LHCN-M2 (cell line): ENCODE measurements around the gene CACNA1B. TPM values are rescaled to one million over a fixed set of nuclear protein-coding genes. Genes with fewer than 3 reads are reported as not detected.

ENCODE experiments used
- DNase-seq: peaks from one replicate; pipeline ENCODE4 v3.0.0-alpha.2; 2012; ENCODE audit warnings: low read depth
- total RNA-seq: library from RNA; depleted of rRNA; stranded (reverse); fragments of >200 nt; gene quantifications from 2 replicates; pipeline ENCODE4 v1.2.3, GENCODE V29; 2014

Gene CACNA1B
- total RNA-seq, 1 experiment from 2014 or later = not detected

DNA sequence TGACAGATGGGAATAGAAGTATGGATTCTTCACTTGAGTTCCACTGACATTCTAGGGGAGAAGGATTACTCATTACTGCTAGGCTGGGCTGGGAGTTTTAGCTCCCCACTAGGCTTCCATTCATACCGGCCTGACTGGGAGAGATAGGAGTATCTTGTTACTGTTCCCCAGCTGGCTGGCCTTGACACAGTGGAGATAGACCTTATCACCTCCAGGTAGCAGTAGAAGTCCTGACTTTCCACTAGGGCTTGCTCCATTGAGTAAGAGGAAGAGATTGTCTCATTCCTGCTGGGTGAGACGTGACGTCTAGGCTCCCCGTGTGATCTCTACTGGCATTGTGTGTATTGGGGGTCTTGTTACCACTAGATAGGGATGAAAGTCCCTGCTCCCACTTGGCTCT, 156.4 kb downstream of the CACNA1B start:
- DNase-seq = no peak

DNA sequence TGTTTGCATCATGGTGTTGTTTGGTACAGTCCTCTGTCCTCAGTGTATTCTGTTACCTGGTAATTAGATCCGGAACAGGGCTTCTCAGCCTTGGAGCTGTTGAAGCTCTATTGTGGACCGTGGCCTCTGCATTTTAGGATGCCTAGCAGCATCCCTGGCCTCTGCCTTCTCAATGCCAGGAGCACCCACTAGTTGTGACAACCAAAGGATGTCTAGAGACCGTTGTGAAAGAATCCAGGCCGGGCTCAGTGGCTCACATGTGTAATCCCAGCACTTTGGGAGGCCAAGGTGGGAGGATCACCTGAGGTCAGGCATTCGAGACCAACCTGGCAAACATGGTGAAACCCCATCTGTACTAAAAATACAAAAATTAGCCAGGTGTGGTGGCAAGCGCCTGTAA, 159.6 kb downstream of the CACNA1B start:
- DNase-seq = no peak

DNA sequence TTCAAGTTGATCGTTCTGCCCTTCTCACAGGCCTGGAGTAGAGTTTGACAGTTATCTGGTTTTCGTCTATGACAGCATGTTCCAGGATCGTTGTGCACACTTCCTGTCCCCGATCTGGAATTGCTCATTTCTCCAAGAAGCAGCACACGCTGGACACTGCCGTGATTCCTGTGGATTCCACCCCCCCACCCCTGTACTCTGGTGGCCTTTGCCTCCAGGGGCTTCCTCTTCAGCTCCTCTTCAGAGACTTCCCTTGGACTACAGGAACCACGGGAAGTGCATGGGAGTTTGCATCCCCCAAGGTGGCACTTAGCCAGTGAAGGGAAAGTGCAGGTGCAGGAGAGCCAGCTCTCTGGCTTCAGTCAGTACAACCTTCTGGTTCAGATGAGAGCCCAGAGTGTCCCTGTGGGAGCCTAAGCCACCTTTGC, 160.7 kb downstream of the CACNA1B start:
- DNase-seq = no peak

DNA sequence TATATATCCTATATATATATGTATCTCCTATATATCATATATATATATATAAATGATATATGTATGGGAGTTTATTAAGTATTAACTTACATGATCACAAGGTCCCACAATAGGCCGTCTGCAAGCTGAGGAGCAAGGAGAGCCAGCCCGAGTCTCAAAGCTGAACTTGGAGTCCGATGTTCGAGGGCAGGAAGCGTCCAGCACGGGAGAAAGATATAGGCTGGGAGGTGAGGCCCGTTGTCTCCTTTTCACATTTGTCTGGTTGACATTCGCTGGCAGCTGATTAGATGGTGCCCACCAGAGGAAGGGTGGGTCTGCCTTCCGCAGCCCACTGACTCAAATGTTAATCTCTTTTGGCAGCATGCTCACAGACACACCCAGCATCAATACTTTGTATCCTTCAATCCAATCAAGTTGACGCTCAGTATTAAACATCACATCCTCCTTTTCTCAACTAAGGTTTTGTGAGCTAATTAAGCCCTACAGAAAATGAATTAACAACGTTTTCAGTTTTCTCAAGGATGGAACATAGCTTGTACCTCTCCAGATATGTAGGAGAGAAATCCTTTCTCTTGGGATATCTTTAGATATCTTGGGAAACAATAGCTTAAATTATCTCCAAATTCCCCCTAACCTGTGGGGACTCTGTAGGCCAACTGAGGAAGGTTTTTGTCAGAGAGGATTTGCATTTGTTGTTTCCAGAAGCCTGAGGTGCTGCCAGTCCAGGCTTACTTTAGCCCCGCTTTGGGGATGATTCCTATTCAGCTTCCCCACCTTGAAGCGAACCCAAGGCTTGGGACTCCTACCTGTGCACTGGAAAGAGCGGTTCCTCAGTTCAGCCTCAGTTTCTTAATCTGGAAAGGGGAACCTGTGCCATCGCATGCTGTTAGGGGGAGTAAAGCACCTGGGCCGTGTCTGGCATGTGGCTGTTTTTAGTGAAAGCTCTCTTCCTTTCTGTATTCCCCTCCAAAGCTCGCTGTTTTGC, 163.2 kb downstream of the CACNA1B start:
- DNase-seq = no peak

DNA sequence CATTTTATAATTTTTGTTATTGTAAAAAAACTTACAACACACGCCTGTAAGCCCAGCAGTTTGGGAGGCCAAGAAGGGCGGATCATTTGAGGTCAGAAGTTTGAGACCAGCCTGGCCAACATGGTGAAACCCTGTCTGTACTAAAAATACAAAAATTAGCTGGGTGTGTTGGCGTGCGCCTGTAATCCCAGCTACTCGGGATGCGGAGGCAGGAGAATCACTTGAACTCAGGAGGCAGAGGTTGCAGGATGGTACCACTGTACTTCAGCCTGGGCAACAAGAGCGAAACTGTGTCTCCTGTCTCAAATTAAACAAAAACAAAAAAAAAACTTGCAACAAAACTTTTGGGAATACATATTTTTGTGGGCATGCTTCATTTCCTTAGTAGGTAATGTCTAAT, 164.6 kb downstream of the CACNA1B start:
- no peak for DNase-seq

DNA sequence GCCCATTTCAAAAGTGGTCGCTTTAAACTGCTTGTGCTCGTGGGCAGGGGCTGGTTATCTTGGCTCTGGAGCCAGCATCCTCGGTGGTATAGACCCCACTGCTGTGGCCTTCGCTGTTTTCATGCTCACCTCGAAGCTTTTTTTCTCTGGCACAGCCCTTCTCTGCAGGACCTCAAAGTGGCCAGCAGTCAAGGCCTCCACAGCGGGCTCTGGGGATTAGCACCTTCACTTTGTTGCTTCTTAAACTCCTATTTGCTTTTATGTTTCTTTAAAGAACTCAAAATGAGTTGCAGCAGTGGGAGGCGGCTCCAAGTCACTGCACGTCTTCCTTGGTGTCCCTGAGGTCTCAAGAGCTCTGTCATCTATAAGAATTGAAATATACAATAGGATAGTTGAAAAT, 165.1 kb downstream of the CACNA1B start:
- DNase-seq = no peak

DNA sequence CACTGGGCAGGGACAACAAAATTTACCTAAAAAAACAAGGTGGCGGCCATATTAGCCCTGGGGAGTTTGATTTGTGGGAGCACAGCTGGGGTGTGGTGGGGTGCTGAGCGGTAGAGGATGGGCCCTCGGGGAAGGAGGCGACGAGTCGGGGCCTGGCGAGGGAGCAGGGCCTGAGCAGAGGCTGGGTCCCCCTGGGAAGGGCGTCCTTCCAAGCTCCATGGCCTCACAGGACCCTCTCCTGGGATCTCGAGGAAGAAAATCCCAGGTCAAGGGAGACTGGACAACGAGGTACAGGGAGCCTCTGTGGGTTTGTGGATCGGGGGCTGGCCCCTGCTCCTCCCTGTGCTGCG, 165.5 kb downstream of the CACNA1B start:
- no peak for DNase-seq

DNA sequence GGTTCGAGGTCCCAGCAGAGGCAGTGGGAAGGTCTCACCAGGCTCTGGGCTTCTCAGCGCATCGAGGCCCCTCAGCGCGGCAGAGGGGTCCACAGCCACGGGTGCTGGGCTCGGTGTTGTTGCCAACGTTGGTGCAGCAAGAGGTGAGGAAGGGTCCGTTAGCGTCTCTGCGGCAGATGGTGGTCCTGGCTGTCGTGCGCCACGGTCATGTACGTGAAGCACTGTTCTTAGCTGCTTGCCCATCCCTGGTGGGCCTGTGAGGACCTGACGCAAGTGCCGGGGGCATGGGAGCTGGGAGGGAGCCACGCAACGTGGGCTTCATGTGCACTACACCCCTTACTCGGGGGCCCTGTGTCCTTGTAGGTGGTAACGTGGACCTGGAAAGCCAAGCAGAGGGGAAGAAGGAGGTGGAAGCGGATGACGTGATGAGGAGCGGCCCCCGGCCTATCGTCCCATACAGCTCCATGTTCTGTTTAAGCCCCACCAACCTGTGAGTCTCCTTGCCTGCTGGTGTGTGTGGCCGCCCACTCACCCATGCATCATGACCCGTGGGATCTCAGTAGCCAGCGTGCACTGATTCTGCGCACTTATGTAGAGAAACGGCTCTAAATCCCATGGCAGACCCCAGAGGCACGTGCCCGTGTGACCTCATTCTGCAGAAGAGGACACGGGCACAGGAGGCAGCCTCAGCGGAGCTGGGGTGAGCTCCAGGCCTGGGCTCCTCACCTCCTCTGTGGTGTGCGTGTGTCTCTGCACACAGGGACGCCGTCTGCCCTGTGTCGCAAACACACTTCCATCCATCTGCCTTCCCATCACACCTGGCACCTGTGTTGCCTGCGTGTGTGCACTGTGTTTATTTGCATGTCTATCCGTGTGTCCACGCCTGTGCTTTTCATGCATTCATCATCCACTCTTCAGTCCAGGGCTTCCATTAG, 166.1 kb downstream of the CACNA1B start:
- no peak for DNase-seq

DNA sequence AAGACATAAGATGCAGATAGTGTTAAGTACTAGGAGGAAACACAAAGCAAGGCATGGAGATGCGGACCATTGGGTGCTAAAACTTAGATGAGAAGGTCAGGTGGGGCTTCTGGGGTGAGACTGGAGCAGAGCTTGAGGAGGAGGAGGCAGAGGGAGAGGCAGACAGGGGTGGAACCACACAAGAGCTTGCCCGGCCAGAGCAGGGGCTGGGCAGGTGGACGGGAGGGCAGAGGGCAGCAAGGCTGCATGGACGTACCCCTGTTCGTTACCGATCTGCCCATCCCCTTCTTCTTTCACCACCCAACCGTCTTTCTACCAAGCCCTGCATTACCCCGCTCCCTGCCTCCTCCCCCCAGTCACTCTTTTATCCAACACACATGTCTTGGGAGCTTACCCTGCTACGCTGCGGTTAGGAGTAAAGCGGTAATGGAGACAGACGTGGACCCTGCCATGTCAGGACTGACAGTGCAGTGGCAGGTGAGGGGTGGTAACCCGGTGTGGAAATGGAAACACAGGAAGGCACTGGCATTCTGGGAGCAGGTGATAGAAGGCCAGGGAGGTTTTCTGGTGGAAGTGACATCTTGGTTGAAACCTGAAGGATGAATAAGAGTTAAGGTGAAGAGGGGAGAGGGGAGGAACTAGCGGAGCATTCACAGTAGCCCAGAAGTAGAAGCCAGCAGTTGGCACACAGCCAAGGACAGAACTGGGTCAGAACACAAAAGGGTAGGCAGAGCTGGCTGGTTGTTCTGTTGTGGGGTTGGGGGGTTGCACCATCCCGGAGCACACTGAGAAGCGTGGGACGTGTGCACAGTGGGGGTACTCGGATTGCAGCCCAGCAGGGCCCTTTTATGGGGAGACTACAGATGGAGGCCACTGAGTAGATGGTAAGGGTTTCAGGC, 167.2 kb downstream of the CACNA1B start:
- DNase-seq = no peak

DNA sequence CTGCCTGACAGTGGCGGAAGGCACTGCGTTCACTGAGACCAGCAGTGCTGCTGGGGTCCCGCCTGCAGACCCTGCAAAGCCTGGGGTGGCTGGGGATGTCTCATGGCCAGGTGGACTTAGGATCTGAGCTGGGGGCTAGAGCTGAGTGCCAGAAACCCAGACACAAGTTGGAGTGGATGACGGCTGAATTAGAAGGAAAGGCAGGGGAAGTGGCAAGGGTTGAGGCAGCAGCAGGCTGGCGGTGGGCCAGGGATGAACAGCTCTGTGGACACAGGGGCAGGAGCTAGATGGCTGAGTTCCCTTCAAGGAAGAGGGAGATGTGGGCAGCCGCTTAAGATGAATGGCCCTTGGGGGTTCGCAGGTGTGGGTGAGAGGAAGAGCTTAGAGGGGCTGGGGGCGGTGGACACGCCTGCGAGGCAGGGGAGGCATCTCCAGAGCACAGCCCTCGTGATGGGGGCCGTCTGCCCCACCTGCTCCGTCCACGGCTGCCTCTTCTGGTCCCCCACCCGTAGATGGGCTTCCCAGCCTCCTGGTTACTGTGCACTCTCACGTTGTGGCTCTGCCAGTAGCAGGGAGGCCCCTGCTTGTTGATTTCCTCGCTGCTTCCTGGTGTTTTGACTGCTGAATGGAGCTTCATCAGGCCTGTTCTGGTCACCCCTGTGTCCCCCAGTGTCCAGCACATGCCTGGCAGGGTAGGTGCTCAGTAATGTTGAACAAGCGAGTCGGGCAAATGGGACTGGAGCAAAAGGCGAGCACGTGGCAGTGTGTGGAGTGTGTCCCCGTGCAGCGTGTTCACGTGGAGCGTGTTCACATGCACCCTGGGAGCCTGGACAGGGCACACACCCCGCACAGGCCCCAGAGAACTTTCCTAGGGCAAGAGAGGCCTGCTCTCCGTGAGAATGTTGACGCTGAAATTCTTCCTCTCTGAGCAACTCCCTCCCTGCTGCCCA, 168.2 kb downstream of the CACNA1B start:
- no peak for DNase-seq

DNA sequence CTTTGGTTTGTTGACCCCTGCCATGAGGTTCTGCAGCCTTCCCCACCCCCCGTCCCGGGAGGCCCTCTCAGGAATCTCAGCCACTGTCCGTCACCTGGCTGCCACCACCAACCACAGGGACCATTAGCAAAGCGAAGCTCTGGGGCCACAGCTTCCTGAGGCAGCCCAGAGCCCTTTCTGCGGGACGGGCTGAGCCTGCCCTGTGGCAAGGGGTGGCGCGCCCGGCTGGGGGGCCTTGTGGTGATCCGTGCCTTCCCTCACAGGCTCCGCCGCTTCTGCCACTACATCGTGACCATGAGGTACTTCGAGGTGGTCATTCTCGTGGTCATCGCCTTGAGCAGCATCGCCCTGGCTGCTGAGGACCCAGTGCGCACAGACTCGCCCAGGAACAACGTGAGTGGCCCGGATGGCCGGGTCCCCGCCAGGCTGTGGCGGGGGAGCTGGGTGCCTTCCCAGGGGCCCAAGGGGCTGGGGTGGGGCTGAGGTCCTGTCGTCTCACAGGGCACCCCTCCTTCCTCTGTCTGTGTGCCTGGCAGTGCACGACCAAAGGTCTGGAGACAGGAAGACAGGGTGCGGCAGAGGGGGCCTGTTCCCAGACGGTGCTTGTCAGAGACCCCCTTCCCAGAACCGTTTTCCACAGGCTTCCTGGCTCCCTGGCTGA, 169.2 kb downstream of the CACNA1B start:
- no peak for DNase-seq

DNA sequence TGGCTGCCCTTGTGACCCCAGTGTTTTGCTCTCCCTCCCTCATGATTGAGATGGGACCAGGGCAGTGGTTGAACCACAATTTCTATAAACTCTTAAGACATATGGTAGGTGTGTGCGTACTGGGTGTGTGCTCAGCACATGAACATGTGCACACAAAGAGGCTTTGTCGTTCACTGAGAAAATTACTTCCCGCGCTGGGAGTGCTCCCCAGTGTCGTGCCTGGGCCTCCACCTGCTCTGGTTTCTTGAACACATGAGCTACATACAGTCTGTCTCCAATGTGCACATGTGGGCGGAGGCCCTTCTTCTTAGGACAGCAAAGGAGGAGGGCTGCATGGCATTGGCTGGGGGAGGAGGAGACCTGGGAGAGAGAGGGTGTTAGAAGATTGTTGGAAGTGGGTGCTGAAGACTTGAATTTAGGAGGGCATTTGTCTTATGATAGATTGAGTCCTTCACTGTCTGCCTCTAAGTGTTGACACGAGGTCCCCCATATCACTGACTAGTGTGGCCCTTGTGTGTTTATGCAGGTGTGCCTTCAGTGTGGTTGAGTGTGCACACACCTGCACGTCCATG, 170.0 kb downstream of the CACNA1B start:
- no peak for DNase-seq

DNA sequence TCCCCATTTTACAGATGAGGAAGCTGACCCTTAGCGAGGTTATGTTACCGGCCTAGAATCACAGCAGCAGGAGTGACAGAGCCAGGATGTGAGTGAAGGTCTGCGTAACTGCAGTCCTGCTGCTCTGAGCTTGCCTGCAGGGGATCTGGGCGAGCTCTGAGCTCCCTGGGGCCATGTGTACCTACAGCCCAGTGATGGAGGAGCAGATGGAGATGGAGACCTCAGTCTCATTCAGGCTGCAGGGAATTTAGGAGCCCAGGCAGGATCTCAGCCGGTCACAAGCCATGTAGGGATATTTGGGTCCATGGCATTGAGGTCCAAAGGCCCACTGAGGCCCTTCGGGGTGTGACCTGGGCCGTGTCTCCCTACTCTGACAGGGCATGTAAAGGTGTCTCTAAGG, 170.6 kb downstream of the CACNA1B start:
- no peak for DNase-seq

DNA sequence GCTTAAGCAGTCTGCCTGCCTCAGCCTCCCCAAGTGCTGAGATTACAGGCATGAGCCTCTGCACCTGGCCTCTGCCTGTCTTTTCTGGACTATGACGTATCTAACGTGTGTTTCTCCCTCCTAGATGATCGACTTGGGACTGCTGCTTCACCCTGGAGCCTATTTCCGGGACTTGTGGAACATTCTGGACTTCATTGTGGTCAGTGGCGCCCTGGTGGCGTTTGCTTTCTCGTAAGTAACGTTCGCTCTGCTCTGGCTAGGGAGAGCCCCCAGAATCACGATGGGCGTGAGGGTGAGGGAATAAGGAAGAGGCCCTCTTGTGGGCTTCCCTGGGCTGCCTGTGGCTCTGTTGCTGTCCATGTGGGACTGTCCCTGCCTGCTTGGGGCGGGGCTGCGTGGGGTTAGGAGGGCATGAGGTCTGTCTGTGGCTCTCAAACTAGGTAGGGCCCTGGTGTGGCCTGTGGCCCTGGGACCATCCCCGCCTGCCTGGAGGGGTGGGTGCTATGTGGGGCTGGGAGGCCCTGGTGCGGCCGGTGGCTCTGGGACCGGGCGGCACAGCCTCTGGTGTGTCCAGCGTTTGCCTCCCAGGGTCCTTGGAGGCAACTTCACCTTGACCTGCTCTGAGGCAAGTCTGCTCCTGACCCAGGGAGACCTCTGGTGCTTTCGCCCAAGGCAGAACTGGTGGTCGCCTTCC, 171.7 kb downstream of the CACNA1B start:
- DNase-seq = no peak

DNA sequence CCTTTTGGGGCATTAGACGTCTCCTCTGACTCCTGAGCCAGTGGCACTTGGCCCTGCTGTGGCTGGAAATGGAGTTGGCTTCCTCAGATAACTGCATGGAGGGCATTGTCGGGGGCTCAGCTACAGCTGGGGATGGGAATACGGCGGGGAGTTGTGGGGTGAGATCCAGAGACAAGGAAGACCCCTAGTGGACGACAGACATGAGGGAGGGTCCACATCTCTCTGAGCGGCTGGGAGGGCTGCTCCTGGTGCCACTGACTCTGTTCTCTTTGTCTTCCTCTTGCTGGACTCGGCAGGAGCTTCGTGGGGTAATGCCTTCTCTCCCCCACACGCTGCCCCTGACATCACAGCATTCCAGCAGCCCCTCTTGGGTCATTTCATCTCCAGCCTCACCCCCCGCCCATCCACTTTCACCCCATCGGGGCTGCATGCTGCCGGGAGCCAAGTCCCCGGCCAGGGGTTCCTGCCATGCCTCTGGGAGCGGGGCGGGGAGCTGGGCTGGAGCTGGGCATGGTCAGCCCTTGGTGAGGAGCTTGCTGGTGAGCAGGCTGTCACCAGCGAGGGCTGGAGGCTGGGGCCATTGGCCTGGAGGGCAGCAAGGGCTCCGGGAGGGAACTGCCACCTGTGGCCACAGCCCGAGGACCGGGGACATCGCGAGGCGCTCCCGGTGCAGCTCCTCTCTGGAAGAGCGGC, 172.3 kb downstream of the CACNA1B start:
- no peak for DNase-seq

DNA sequence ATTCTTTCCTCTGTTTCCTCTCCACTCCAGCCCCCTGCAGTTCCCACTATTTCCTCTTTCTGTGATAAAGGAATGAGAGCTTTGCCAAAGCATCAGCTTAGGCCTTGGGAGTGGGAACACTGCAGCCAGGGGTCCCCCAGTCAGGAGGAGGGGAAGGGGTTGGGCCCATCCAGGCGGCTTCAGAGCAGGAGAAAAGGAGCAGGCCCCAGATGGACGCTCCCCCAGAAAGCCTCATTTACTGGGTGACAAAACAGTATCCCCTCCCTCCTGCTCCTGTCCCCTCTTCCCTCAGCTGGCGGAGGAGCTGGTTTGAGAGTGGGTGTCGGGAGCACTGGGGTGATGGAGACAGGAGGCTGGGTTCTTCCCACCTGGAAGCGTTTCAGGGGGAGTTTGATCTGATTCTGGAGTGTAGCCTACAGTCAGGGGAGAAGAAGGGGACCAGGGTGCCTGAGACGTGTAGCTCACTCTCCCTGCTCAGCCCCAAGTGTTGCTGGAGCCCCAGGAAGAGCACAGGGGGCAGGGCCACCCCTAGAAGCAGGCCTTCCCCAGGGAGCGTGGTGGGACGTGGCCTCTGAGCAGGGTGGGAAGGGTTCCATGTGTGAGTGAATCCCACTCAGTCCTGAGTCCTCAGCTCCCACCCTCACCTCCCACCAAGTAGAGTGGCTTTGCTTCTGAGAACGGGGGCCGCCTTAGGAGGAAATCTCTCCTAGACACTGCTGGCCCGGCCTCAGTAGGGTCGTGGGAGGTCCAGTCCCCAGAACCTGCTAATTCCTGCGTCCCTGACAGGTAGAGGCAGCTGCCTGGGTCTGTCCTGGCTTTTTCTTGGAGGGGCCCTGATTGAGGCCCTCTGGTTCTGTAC, 173.1 kb downstream of the CACNA1B start:
- no peak for DNase-seq
